DMS79 (cell line): Measurements from ENCODE around the gene COL1A1.

Source experiments
- DNase-seq: peaks from one replicate; lab custom pipeline; 2025; lab: John Stamatoyannopoulos, UW

The COL1A1 gene

DNA sequence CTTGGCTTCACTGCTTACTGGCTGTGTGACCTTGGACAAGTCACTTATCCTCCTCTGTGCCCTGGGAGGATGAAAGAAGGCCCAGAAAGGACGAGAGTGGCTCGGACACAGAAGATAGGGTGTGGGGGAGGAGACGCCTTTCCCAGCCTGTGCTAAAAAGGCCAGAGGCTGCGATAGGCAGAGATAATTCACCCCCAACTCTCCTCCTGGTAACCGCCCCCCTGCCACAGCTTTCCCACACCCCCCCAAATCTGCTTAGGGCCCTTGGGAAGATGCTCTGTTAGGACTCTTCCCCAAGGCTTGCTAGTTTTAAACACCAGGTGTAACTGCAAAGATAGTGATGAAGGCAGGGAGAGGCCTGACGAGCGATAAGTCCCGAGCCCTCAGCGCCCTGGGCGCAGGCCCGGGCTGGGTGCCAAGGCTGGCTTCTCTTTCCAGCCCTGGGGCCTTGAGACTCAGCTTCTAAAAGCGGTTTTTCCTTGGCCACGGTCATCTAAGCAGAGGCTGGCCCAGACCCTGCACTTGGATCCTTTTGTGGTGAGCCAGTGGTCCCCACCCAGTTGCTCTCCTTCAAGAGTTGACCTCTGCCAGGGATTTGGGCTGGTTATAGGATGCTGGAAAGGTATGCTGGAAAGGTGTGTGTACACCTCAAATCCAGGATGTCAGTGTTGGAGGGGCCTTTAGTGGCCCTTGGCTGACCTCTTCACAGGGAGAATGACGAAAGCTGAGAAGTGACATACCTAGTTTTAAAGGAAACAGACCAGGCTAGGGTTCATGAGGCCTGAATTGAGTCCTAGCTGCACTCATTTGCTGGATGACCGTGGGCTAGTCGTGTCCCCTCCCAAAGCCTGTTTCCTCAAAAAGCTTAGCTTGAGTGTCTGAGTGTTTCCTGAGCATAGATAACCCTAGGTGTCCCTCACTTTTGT is 47.5 kb downstream of the COL1A1 start:
- DNase-seq, result no peak

DNA sequence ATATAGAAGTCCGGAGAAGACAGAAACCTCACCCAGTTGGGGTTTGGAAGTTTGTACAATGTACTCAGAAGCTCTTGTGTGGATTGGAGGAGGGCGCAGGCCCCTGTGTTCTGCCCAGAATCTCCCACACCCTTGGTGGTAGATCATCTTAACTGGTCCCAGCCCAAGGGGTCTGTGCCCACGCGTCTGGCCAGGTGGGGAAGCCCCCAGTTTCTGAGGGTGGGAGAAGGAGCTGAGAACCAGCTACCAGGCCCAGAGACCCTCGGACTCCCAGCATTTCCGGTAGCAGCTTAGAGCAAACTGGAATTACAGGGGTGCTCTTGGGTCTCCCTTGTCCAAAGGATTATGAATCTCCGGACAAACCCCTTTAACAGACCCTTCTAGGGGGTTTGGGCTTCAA is 48.7 kb downstream of the COL1A1 start:
- no peak for DNase-seq

DNA sequence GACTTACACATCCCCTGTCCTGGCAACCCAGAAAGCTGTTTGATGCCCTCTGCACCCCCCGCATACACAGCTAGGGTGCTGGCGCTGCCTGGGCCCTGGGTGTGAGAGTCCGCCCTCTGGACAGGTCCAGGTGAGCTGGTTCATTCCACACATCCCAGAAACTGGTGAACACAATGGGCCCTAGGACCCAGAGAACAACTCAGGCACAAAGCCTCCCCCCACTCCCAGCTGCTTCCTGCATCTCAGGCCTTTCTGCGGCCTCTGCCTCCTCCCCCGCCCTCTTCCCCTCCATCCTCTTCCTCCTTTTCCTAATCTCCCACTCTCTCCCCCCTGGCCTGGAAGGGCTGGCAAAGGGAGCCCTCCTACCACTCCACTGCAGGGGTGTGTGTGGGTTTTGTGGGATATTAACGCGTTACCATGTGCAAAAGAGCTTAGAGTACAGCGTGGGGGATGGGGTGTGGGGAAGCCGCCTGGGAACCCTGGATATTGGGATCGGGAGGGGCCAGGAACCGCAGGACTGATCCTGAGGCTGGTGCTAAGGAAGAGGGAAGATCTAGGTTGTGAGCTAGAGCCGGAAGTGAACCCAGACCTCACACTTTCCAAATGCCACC is 49.4 kb downstream of the COL1A1 start:
- peak; percentile 86 for DNase-seq

DNA sequence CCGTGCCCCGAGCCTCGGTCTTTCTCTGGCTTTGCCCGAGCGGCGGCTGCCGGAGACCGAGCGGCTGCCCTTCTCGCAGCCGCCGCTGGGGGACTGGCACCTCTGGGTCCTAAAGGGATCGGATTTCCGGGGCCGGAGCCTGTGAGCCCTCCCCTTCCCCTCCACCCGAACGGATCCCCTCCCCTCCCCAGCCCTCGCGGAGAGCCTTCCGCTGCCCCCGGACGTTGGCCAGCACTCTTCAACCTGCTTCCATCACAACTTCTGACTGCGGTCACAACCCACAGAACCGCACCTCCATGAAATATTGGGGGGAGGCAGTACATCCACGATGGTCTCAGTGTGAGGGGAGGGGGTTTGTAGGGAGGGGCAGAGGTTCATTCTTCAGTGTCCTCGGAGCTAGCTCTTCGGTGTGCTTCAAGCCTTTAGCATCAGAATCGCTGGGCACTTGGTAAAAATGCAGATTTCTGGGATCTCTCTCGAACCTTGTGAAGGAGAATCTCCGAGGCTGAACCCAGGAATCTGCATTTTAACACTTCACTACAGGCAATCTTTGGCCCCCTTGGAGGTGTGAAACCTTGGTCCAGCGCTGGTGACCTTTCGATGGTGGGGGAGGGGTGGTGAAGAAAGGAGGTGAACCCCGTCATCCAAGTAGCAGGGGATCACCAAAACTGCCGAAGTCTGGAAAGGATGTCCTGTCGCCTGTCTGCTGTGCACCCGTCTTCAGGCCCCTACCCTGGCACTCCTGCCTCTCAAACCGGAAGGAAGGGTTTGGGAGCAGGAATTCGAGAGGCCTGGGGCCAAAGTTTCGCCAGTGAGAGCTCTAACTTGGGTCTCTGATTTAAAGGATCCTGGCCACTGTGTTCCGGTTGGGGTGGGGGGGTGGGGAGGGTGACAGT is 50.1 kb downstream of the COL1A1 start:
- DNase-seq, result peak; percentile 58

DNA sequence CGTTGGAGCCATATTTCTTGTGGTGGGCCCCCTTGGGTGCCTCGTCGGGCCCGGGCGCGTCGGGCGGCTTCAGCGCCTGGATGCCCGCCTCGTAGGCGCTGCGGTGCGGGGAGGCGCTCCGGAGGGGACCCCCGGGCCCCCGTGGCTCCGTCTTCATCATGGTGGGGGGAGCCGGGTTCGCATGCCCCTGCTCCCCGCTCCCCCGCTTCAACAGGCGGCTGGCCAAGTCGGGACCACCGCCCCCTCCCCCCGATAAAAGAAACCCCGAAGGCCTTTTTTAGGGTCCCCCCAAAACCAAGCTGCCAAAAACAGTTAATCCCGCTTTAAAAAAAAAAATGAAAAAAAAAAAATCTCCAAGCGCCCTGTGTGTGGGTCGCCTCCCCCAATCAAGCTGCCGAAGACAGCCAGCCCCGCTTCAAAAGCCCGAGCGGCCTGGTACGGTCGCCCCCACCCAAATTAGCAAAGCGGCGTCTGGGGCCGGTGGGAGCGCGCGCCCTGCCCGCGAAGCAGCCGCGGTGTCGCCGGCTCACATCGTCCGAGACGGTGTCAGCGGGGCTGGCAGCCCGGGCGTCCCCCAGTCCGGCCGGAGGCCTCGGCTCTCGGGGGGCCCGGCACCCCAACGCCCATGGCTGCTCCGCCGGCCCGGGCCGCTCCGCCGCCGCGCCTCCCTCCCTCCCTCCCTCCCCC is 50.9 kb downstream of the COL1A1 start, which contains the start of gene PPP1R9B:
PPP1R9B (minus strand) TSS at position 324 of the 687 bp plus-strand sequence; CDS start at position 160, 164 bp downstream.
- no peak for DNase-seq

DNA sequence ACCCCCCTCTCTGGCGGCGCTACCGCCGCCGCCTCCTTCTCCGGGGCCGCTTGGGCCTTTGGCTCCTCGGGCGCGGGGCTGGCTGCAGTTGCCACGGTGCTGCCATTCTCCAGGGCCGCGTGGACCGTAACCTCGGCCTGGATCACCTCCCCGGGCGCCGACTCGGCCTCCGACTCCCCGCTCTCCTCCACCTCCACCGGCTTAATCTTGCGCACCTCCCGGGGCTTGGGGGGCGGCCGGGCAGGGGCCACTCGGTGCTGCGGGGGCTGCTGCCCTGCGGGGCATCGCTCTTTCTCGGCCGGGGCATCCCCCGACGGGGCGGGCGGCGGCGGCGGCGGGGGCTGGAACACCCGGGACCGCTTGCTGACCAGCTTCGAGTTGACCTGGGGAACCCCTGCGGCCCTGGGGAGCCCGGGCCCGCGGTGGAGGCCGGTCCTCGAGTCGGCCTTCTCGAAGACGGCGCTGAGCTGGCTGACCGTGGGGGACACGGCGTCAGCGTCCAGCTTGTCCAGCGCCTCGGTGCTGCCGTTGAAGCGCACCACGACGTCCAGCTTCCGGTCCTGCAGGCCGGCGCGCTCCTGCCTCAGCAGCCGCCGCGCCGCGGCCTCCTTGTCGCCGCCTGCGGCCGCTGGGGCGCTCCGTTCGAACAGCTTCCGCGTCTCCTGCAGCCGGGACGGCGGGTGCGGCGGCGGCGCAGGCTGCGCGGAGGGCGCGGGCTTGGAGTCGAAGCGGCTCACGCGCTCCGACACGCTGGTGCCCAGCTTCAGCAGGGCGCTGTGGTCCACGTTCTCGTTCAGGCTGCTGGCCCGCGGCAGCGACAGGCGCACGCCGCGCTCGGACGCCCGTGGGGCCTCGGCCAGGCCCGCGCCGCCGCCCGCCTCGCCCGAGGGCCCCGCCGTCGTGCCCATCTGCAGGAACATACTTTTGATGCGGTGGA is 51.7 kb downstream of the COL1A1 start:
- no peak for DNase-seq

DNA sequence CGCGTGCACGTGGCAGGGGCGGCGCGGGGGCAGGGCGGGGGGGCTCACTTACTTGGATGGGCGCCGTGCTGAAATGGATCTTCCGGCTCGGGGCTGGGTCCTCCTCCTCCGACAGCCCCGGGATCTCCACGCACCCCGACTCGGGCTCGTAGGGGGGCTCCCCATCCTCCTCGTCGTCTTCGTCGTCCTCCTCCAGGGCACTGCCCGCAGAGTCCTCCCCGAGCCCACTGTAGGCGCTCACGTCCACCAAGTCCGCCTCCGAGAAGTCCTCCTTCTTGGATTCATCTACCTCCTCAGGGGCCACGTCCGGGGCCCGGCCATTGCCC is 52.4 kb downstream of the COL1A1 start:
- no peak for DNase-seq

DNA sequence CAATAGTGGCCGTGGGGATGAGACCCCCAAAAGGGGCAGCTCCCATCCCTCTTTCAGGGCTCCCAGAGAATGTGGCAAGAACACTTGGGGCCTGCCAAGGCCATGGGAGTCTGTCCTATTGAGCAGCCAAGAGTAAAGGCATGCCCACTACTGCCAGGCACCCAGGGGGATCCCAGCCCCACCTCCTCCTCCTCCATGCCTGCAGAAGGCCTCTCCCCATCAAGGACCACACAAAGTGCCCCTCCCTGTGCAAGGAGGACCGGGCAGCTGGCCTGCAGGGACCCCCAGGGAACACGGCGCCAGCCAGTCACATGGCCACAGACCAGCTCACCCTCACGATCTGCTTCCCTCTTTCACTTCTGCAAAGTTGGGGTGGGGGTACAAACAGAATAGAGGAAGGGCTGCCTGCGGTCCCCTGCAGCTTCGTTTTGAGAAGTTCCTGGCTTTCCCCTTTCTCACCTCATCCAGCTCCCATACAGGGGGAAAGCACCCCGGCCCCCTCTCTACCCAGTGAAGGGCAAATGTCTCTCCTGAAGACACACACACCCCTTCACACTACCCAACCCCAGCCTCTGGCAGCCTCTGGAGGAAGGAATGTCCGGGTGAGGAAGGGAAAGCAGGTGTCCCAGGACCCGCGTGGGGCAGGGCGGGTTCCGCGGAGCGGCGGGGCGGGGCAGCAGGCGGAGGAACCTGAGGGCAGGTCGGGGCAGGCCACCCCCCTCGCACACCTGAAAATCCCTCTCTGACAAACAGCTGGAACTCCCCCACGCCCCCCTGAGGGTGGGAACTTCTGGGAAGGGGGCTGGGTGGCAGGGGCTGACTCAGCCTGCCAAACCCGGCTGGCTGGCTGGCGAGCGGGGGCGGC is 53.0 kb downstream of the COL1A1 start:
- DNase-seq, result no peak

DNA sequence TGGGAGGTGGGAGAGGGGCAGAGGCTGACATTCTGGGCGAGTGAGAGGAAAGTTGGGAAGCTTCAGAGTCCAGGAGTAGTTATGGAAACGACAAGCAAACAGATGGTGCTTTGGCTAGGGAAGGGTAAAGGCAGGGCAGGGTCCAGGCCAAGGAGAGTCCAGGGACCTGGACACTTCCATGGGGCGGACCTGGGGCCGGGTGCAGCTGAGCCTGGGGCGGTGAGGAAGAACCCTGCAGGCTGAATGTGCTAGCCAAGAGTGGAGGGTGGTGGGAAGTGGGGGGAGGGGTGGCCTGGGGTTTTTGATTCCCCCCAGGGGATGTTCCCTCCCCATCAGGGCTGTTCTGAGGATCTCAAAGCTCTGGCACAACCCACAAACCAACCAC is 53.6 kb downstream of the COL1A1 start:
- DNase-seq, result no peak

DNA sequence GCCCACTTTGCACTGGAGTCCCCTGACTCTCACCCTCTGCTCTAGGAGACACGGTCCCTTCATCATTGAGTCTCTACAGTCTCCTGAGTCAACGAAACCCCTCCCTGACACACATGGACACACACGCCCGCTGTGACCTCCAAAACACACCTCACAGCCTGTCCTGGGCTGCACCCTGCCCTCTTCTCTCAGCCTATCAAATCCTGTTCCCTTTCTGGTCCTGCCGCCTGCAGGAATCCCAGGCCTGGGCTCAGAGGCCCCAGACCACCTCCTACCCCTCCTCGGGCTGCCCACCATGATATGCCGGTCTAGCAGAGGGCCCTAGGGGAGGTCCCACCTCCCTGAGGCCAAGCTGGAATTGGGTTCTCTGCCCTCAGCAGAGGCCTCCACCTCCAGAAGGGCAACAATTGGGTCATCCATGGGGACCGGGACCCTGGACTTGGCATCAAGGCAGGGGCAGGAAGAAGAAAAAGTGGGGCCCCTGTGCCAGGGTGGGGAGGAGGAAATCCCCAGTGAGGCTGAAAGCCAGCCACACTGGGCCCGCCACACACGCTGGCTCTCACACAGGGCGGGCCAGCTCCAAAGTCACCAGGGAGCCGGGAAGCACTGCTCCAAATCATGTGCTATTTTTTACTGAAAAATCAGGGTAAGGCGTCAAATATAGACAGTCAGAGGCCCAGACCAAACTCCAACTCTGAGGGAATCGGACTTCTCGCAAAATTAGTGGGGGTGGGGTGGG is 54.3 kb downstream of the COL1A1 start:
- DNase-seq, result no peak

DNA sequence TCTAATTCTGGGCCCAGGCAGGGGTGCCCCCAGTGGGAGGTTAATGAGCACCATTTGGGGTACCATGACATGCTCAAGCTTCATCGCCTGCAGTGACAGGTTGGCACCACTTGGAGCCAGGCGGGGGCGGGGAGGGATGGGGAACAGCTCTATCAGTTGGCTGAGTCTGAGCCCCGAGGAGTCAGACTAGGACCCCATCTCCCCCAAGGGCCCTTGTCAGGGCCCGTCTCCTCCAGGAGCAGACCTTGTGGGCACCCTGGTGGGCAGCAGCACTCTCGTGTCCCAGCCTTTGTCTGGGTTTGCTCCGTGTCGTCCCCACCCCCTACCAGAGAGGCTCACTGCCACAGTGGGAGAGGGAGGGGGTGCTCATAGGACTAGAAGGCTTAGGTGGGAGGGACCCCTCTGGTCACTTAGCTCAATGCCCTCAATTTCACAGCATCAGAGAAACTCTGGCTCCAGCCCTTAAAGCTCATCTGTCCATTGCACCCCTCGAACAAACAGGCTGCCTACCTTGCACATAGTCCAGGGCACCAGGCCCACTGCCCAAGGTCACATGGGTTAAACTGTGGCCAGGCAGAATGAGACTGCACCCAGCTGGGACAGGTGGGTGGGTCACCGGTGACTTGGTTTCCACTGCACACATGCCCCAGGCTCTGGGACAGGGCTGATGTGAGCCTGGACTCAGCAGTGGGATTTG is 55.1 kb downstream of the COL1A1 start:
- DNase-seq, result no peak

DNA sequence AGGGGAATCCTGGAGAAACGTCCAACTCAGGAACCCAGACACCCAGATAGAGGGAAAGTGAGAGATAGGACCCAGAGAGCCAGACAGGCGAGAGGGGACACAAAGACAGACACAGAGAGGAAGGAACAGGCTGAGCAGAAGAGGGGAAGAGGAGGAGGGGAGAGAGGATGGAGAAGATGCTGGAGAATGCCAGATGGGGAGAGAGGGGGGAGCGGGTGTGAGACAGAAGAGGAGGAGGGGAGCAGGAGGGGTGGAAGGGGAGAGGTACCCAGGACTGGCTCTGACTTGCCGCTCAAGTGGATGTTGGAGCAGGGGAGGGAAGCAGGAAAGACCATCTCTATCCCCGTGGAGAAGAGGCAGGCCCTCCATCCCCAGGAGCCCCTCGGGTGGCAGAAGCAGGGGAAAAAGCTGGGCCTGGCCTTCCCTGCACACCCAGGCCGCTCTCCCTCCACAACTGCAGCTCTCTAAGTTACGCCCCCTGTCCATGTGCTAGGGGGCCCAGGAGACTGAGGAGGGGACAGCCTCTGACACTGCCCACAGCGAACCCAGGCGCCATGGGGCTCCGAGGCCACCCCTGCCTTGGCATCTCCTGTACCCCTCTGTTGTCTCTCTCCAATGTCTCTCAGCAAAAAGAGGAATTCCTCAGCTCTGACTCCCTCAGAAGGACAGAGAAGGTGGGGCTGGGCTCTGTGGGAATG is 55.8 kb downstream of the COL1A1 start:
- DNase-seq, result no peak

DNA sequence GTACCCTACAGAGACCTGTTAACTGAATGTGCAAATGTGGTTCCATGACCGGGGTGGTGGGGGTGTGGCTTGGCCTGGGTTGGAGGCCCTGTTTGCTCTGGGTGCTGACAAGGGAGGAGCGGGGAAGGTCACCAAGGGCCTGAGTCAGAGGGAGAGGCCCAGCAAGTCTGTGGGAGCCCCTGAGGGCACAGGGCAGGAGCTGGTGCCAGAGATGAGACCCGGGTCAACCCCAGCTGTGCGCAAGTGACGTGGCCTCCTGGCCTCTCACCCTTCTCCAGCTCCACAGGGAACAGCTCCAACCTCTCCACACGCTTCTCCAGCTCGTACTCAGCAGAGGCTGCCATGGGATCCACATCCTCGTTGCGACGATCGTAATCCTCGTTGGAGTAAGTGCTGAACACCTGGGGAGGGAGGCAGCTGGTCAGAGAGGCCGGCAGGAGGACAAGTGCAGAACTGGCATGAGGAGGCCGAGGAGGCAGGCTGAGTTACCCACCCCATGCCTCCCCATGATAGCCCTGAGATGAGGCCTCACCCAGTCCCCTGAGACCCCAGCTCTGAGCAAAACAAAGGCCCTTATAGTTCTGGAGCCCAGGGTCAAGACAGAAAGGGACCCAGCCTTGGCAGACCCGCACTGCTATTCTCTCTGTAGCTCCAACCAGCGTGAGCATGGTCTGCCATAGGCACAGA is 56.4 kb downstream of the COL1A1 start:
- DNase-seq, result no peak

DNA sequence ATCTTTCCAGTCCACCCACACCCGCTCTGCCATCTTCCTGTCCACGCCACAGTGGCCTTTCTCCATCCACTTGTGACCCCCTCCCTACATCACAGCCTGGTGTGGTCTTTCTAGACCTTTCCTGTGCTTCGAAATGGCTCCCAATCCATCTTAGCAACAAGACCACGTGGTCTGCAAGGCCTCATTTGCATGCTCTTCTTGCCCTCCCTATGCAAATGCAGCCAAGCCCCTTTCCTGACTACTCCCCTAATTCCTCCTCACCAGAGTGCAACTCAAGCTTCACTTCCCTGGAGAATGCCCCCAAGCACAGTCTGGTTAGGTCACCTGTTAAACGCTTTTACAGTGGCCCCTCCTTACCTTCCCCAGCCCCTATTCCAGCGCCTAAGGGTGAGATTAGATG is 57.1 kb downstream of the COL1A1 start:
- no peak for DNase-seq

DNA sequence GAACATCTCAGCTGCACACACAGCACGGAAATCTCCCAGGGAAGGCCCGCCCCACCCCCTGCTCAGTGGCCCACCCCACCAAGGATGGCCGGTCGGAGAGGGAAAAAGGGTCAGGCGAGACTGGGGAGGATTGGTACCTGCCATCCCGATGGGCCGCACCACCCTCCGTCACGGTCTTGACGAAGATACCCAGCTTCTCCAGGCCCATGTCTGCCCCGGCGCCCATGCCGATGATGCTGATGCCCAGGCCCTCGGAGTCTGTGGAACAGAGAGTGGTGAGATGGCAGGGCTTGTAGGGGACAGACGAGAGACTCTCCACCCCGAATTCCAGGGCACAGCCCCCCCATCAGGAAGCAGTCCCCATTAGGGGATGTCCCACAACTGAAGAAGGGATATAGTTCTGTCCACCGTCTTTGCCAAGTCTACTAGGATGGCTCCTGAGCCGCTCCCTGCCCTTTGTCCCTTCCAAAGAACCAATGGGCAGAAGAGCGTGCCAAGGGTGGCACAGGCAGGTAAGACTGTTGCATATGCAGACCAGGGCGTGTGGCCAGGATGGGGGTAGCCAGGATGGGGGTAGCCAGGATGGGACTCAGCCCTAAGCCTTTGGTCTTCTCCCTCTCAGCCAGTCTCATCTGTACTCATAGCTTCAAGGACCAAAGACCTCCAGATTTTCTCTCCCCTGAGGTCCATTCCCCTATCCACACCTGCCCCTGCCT is 57.8 kb downstream of the COL1A1 start:
- DNase-seq, result no peak

DNA sequence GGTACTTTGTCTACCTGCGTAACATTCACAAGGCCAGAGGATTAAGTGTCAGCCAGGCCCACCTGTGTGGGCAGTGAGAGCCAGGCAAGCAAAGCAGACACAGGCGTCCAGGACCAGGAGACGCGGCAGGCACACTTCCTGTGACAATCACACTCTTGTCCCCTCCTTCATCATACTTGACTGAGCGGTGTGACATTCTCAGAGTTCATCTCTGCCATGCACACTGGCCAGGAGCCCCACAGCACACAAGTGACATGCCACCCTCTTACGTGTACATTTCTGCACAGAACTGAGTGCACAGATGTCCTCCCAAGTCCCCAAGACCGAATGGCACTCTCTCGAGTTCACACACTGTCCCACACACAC is 59.7 kb downstream of the COL1A1 start:
- no peak for DNase-seq
